HEK293 (cell line): ENCODE results near the gene JOSD2.
A peak's percentile ranks its signal among the peaks of the same experiment; 100 is the strongest.

Experiments
- CTCF ChIA-PET: fragments of 350-600 bp; formaldehyde crosslinking; extraction: SDS; loops from one replicate; lab custom pipeline; 2021; ENCODE audit warnings: antibody characterized with exemption; lab: Yijun Ruan, JAX
- POLR2A ChIA-PET: fragments of 300-600 bp; formaldehyde crosslinking; extraction: SDS; loops from one replicate; lab custom pipeline; 2020; ENCODE audit warnings: antibody characterized with exemption, inconsistent platforms; lab: Yijun Ruan, JAX
- H3K27ac ChIP-seq: fragments of 200-500 bp; sonication (Bioruptor generic); 2 replicates; pipeline ENCODE4 v1.5.1; 2014; ENCODE audit warnings: low read depth, low read length, control low read depth, inconsistent platforms; ENCODE audit errors: extremely low read depth
- H3K36me3 ChIP-seq, 2 experiments: fragments of 200-500 bp in 1 of 2; sonication (Bioruptor generic) in 1 of 2; 1 replicate in 1 of 2; 2 replicates in 1 of 2; pipeline ENCODE4 v1.5.1; 2014 to 2017; ENCODE audit warnings: inconsistent platforms in 2 of 2, low read length in 2 of 2; ENCODE audit not compliant: control insufficient read depth in 2 of 2, insufficient read depth in 1 of 2
- H3K4me1 ChIP-seq: fragments of 200-500 bp; sonication (Bioruptor generic); 2 replicates; pipeline ENCODE4 v1.5.1; 2014; ENCODE audit warnings: mild to moderate bottlenecking, low read length, inconsistent platforms; ENCODE audit not compliant: control insufficient read depth, insufficient read depth
- H3K4me3 ChIP-seq: 2 replicates; pipeline ENCODE4 v1.5.1; 2011; ENCODE audit warnings: low read depth, mild to moderate bottlenecking, control low read depth, low read length, moderate library complexity
- H3K9me3 ChIP-seq: fragments of 200-500 bp; sonication (Bioruptor generic); 2 replicates; pipeline ENCODE4 v1.5.1; 2014; ENCODE audit warnings: low read depth, low read length, inconsistent platforms; ENCODE audit not compliant: control insufficient read depth, insufficient read depth
- ATF2 ChIP-seq: fragments of 450-650 bp; formaldehyde crosslinking; IDR thresholded peaks from 2 replicates; pipeline ENCODE4 v1.5.1; 2016; ENCODE audit warnings: missing biosample characterization, missing genetic modification characterization, low read depth
- EGR2 ChIP-seq: fragments of 450-650 bp; formaldehyde crosslinking; IDR thresholded peaks from 2 replicates; pipeline ENCODE4 v1.5.1; 2016; ENCODE audit warnings: low read depth, missing biosample characterization, missing genetic modification characterization
- GLIS2 ChIP-seq: fragments of 450-650 bp; formaldehyde crosslinking; IDR thresholded peaks from 2 replicates; pipeline ENCODE4 v1.5.1; 2016; ENCODE audit warnings: missing biosample characterization, missing genetic modification characterization
- SP2 ChIP-seq: fragments of 450-650 bp; formaldehyde crosslinking; IDR thresholded peaks from 2 replicates; pipeline ENCODE4 v1.5.1; 2016; ENCODE audit warnings: missing biosample characterization, missing genetic modification characterization
- ZFHX2 ChIP-seq: fragments of 450-650 bp; formaldehyde crosslinking; conservative IDR thresholded peaks from 2 replicates; pipeline ENCODE4 v1.5.1; 2016; ENCODE audit warnings: missing biosample characterization, missing genetic modification characterization
- ZNF114 ChIP-seq: fragments of 450-650 bp; formaldehyde crosslinking; IDR thresholded peaks from 2 replicates; pipeline ENCODE4 v1.5.0; 2017; ENCODE audit warnings: missing biosample characterization, missing genetic modification characterization
- ZNF133 ChIP-seq: fragments of 450-650 bp; formaldehyde crosslinking; IDR thresholded peaks from 2 replicates; pipeline ENCODE4 v1.5.1; 2016; ENCODE audit warnings: missing biosample characterization, missing genetic modification characterization
- ZNF266 ChIP-seq: fragments of 450-650 bp; formaldehyde crosslinking; IDR thresholded peaks from 2 replicates; pipeline ENCODE4 v1.5.1; 2016; ENCODE audit warnings: missing biosample characterization, missing genetic modification characterization, low read depth
- ZNF274 ChIP-seq, 2 experiments: fragments of 200-500 bp in 1 of 2; fragments of 450-650 bp in 1 of 2; sonication (Bioruptor generic) in 1 of 2; formaldehyde crosslinking in 1 of 2; IDR thresholded peaks; 2 replicates each; pipeline versions ENCODE4 v1.5.1 to v1.6.1; 2014 to 2016; ENCODE audit warnings: borderline replicate concordance in 1 of 2, inconsistent platforms in 1 of 2, low read length in 1 of 2, missing biosample characterization in 1 of 2, missing genetic modification characterization in 1 of 2
- ZNF341 ChIP-seq: fragments of 450-650 bp; formaldehyde crosslinking; IDR thresholded peaks from 2 replicates; pipeline ENCODE4; 2016; ENCODE audit warnings: low read depth, missing biosample characterization, missing genetic modification characterization
- ZNF394 ChIP-seq: fragments of 450-650 bp; formaldehyde crosslinking; IDR thresholded peaks from 2 replicates; pipeline ENCODE4 v1.5.1; 2016; ENCODE audit warnings: missing biosample characterization, missing genetic modification characterization, mild to moderate bottlenecking, moderate library complexity, borderline replicate concordance
- ZNF518A ChIP-seq: fragments of 450-650 bp; formaldehyde crosslinking; conservative IDR thresholded peaks from 2 replicates; pipeline ENCODE4 v1.5.1; 2016; ENCODE audit warnings: low read depth, missing biosample characterization, missing genetic modification characterization
- TF ChIP-seq, protein P1 (sequence below): IDR thresholded peaks from 2 replicates; pipeline ENCODE4 v1.6.1; 2011; ENCODE audit warnings: mild to moderate bottlenecking, low read depth, low read length, borderline replicate concordance
- TF ChIP-seq, protein P2 (sequence below): fragments of 450-650 bp; formaldehyde crosslinking; conservative IDR thresholded peaks from 2 replicates; pipeline ENCODE4 v1.5.1; 2016; ENCODE audit warnings: low read depth, missing biosample characterization, missing genetic modification characterization

Gene JOSD2

GRCh38 chr19:50507376-50507775 lies 3.6 kb downstream of the JOSD2 start (continued):
- TF ChIP-seq ZNF114 (tag by site-specific recombination) = no peak

GRCh38 chr19:50506700-50507099 lies 4.3 kb downstream of the JOSD2 start:
- CTCF ChIA-PET = no interaction called here
- POLR2A ChIA-PET = no interaction called here
- Histone ChIP-seq H3K4me3 (no peak overlapping the region), H3K4me1 (0 out of 2 replicates have a peak, but pooled peaks cover under 1% of the 10 kb centered on the region), H3K36me3 (no peaks in the 10 kb centered on the region; a peak in 1 of 3 replicates), H3K9me3 (no peaks in the 10 kb centered on the region), H3K27ac (no peak overlapping the region)
- TF ChIP-seq, protein P1, sequence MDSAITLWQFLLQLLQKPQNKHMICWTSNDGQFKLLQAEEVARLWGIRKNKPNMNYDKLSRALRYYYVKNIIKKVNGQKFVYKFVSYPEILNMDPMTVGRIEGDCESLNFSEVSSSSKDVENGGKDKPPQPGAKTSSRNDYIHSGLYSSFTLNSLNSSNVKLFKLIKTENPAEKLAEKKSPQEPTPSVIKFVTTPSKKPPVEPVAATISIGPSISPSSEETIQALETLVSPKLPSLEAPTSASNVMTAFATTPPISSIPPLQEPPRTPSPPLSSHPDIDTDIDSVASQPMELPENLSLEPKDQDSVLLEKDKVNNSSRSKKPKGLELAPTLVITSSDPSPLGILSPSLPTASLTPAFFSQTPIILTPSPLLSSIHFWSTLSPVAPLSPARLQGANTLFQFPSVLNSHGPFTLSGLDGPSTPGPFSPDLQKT = no peak
- peak; percentile 79 for TF ChIP-seq EGR2 (tag by site-specific recombination)
- TF ChIP-seq ZNF133 (tag by site-specific recombination) = no peak
- no peak for TF ChIP-seq ATF2 (tag by site-specific recombination)
- TF ChIP-seq GLIS2 (tag by site-specific recombination) = no peak
- no peak for TF ChIP-seq ZNF341 (tag by site-specific recombination)
- TF ChIP-seq SP2 = 0 out of 2 replicates have a peak, but pooled peaks have one; percentile 1
- TF ChIP-seq ZFHX2 = peak; percentile 81
- no peak for TF ChIP-seq ZNF266 (tag by site-specific recombination)
- TF ChIP-seq ZNF274 (IDR thresholded peaks at IDR 0.05; ENCODE audit: low read length) = no peak
- TF ChIP-seq ZNF274 (tag by site-specific recombination; IDR thresholded peaks at IDR 0.05; ENCODE audit: borderline replicate concordance) = no peak
- TF ChIP-seq, protein P2, sequence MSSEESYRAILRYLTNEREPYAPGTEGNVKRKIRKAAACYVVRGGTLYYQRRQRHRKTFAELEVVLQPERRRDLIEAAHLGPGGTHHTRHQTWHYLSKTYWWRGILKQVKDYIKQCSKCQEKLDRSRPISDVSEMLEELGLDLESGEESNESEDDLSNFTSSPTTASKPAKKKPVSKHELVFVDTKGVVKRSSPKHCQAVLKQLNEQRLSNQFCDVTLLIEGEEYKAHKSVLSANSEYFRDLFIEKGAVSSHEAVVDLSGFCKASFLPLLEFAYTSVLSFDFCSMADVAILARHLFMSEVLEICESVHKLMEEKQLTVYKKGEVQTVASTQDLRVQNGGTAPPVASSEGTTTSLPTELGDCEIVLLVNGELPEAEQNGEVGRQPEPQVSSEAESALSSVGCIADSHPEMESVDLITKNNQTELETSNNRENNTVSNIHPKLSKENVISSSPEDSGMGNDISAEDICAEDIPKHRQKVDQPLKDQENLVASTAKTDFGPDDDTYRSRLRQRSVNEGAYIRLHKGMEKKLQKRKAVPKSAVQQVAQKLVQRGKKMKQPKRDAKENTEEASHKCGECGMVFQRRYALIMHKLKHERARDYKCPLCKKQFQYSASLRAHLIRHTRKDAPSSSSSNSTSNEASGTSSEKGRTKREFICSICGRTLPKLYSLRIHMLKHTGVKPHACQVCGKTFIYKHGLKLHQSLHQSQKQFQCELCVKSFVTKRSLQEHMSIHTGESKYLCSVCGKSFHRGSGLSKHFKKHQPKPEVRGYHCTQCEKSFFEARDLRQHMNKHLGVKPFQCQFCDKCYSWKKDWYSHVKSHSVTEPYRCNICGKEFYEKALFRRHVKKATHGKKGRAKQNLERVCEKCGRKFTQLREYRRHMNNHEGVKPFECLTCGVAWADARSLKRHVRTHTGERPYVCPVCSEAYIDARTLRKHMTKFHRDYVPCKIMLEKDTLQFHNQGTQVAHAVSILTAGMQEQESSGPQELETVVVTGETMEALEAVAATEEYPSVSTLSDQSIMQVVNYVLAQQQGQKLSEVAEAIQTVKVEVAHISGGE (tag by site-specific recombination) = no peak

- H3K36me3 ChIP-seq = no peaks in the 10 kb centered on the region; a peak in 1 of 3 replicates
- ChIA-PET CTCF (no interaction called here), POLR2A (no interaction called here)
Measured at GRCh38 chr19:50505856-50506611, 5.0 kb downstream of the JOSD2 start.

More at GRCh38 chr19:50505856-50506611, 5.0 kb downstream of the JOSD2 start:
- Histone ChIP-seq H3K9me3 (no peaks in the 10 kb centered on the region), H3K4me1 (peaks cover under 1% of the 10 kb centered on the region; the same call in 1 of the 2 replicates), H3K4me3 (no peak overlapping the region), H3K27ac (no peak overlapping the region)
- TF ChIP-seq ZNF394 (tag by site-specific recombination) = no peak
- no peak for TF ChIP-seq ZNF518A (tag by site-specific recombination)
